Liver (tissue), 9 donors: ENCODE results near the gene FASN. TPM values are rescaled to one million over a fixed set of nuclear protein-coding genes. Genes with fewer than 3 reads are reported as not detected.

Experiments used
- DNase-seq: peaks from one replicate; pipeline ENCODE4 v3.0.0-alpha.2; 2017; ENCODE audit warnings: low spot score
- H3K27ac ChIP-seq, 2 donors: one replicate each; pipeline ENCODE4 v1.7.0; 2013; ENCODE audit warnings: inconsistent platforms in 2 of 2, low read length in 2 of 2, control low read depth in 1 of 2, low read depth in 1 of 2, mild to moderate bottlenecking in 1 of 2
- H3K27me3 ChIP-seq, 4 donors: one replicate each; pipeline versions ENCODE4 v1.6.1 to v1.7.0; 2013; ENCODE audit warnings: low read length in 3 of 4, inconsistent platforms in 1 of 4, mild to moderate bottlenecking in 1 of 4, moderate library complexity in 1 of 4; ENCODE audit not compliant: control insufficient read depth in 4 of 4, insufficient read depth in 4 of 4
- H3K36me3 ChIP-seq, 4 donors: one replicate each; pipeline versions ENCODE4 v1.6.1 to v1.7.0; 2013; ENCODE audit warnings: low read length in 3 of 4, mild to moderate bottlenecking in 3 of 4, low read depth in 1 of 4, moderate library complexity in 1 of 4; ENCODE audit not compliant: control insufficient read depth in 4 of 4, insufficient read depth in 3 of 4
- H3K4me1 ChIP-seq, 4 donors: one replicate each; pipeline versions ENCODE4 v1.6.1 to v1.7.0; 2013; ENCODE audit warnings: low read length in 3 of 4, mild to moderate bottlenecking in 3 of 4, moderate library complexity in 1 of 4; ENCODE audit not compliant: control insufficient read depth in 4 of 4, insufficient read depth in 4 of 4
- H3K4me3 ChIP-seq, 3 donors: one replicate each; pipeline versions ENCODE4 v1.6.1 to v1.7.0; 2013; ENCODE audit warnings: low read length in 3 of 3, control low read depth in 1 of 3, low read depth in 1 of 3, mild to moderate bottlenecking in 1 of 3
- H3K9ac ChIP-seq, 2 donors: one replicate each; pipeline ENCODE4 v1.7.0; 2013; ENCODE audit warnings: low read length in 2 of 2, mild to moderate bottlenecking in 2 of 2, moderate library complexity in 2 of 2, control low read depth in 1 of 2, low read depth in 1 of 2
- H3K9me3 ChIP-seq, 4 donors: one replicate each; pipeline versions ENCODE4 v1.6.1 to v1.7.0; 2013; ENCODE audit warnings: low read length in 3 of 4; ENCODE audit not compliant: control insufficient read depth in 4 of 4
- ATF3 ChIP-seq: IDR thresholded peaks from 2 replicates; pipeline ENCODE4 v1.6.1; 2016; ENCODE audit warnings: antibody characterized with exemption
- CTCF ChIP-seq: fragments of 150-350 bp; IDR thresholded peaks from 2 replicates; pipeline ENCODE4 v1.5.1; 2017; ENCODE audit warnings: improper control_type of control experiment, low read depth, low read length; ENCODE audit not compliant: missing input control
- EGR1 ChIP-seq, 2 donors: IDR thresholded peaks; 2 replicates each; pipeline ENCODE4 v1.6.1; 2016 to 2018; ENCODE audit warnings: antibody characterized with exemption in 2 of 2, low read depth in 2 of 2
- FOXA1 ChIP-seq: IDR thresholded peaks from 2 replicates; pipeline ENCODE4 v1.6.1; 2016; ENCODE audit warnings: antibody characterized with exemption
- FOXA2 ChIP-seq: IDR thresholded peaks from 2 replicates; pipeline ENCODE4 v1.6.1; 2016; ENCODE audit warnings: antibody characterized with exemption
- GABPA ChIP-seq, 2 donors: IDR thresholded peaks in 1 of 2; conservative IDR thresholded peaks in 1 of 2; 2 replicates each; pipeline ENCODE4 v1.6.1; 2016; ENCODE audit warnings: antibody characterized with exemption in 2 of 2, mild to moderate bottlenecking in 1 of 2, moderate library complexity in 1 of 2
- HNF4A ChIP-seq, 2 donors: conservative IDR thresholded peaks; 2 replicates each; pipeline ENCODE4 v1.6.1; 2016; ENCODE audit warnings: antibody characterized with exemption in 2 of 2, mild to moderate bottlenecking in 2 of 2
- HNF4G ChIP-seq: IDR thresholded peaks from 2 replicates; pipeline ENCODE4 v1.6.1; 2016; ENCODE audit warnings: antibody characterized with exemption
- JUND ChIP-seq, 2 donors: IDR thresholded peaks; 2 replicates each; pipeline ENCODE4 v1.6.1; 2016; ENCODE audit warnings: antibody characterized with exemption in 2 of 2
- MAX ChIP-seq: IDR thresholded peaks from 2 replicates; pipeline ENCODE4 v1.6.1; 2016; ENCODE audit warnings: antibody characterized with exemption
- NR2F2 ChIP-seq: IDR thresholded peaks from 2 replicates; pipeline ENCODE4 v1.6.1; 2016; ENCODE audit warnings: antibody characterized with exemption
- RAD21 ChIP-seq, 2 donors: IDR thresholded peaks; 2 replicates each; pipeline ENCODE4 v1.6.1; 2016; ENCODE audit warnings: antibody characterized with exemption in 2 of 2, mild to moderate bottlenecking in 2 of 2
- REST ChIP-seq: IDR thresholded peaks from 2 replicates; pipeline ENCODE4 v1.6.1; 2016; ENCODE audit warnings: antibody characterized with exemption, mild to moderate bottlenecking
- RXRA ChIP-seq, 2 donors: IDR thresholded peaks; 2 replicates each; pipeline ENCODE4 v1.6.1; 2017 to 2018; ENCODE audit warnings: antibody characterized with exemption in 2 of 2, mild to moderate bottlenecking in 1 of 2
- SP1 ChIP-seq: IDR thresholded peaks from 2 replicates; pipeline ENCODE4 v1.6.1; 2018; ENCODE audit warnings: antibody characterized with exemption, mild to moderate bottlenecking
- TAF1 ChIP-seq: conservative IDR thresholded peaks from 2 replicates; pipeline ENCODE4 v1.6.1; 2016; ENCODE audit warnings: antibody characterized with exemption, mild to moderate bottlenecking
- YY1 ChIP-seq: IDR thresholded peaks from 2 replicates; pipeline ENCODE4 v1.6.1; 2016; ENCODE audit warnings: antibody characterized with exemption, mild to moderate bottlenecking
- ZBTB33 ChIP-seq: IDR thresholded peaks from 2 replicates; pipeline ENCODE4 v1.6.1; 2016; ENCODE audit warnings: antibody characterized with exemption
- WGBS: extraction: QIAGEN DNeasy Blood & Tissue Kit; methylation state at CpG from one replicate; pipeline ENCODE4 v1.1.7; 2013; 5-methylcytosine and 5-hydroxymethylcytosine counted together
- polyA plus RNA-seq, 2 donors: library from polyadenylated mRNA; stranded (reverse) in 1 of 2; unstranded in 1 of 2; fragments of 200-250 nt in 1 of 2; fragments of >200 nt in 1 of 2; fragmentation: Nextera tagmentation in 1 of 2; extraction: Ambion mirVana in 1 of 2; gene quantifications; one replicate each; pipeline versions ENCODE4 v1.2.1 to v1.2.3, GENCODE V29; 2013 to 2015
- total RNA-seq, 2 donors: library from RNA; depleted of rRNA; stranded (reverse); fragments of >200 nt; gene quantifications; one replicate each; pipeline ENCODE4 v1.2.3, GENCODE V29; 2014
- donor health status: healthy.
- donor health status: healthy.
- donor health status: healthy.
- donor health status: healthy.
- donor health status: healthy.

The FASN gene
- total and polyA plus RNA-seq, 4 donors = 53.1 to 229 (median 130) TPM

GRCh38 chr17:82084373-82085030 lies 13.5 kb downstream of the FASN start:
- no peak overlapping the region for H3K4me3 ChIP-seq
- no peak for TF ChIP-seq FOXA1
- TF ChIP-seq ATF3 = no peak
- TF ChIP-seq EGR1 (IDR thresholded peaks at IDR 0.05; ENCODE audit: low read depth in 2 of 2) = no peak
- TF ChIP-seq REST = no peak
- TF ChIP-seq ZBTB33 = no peak
- TF ChIP-seq YY1 = no peak
- TF ChIP-seq NR2F2 = no peak
- TF ChIP-seq SP1 = no peak
- TF ChIP-seq GABPA (IDR thresholded peaks at IDR 0.05 in 1 of 2, conservative IDR thresholded peaks at IDR 0.05 in 1 of 2) = no peak
- TF ChIP-seq JUND (IDR thresholded peaks at IDR 0.05) = no peak
- no peak for TF ChIP-seq TAF1
- no peak for TF ChIP-seq MAX
- no peak for TF ChIP-seq HNF4G
- TF ChIP-seq CTCF = no peak
- TF ChIP-seq RXRA (IDR thresholded peaks at IDR 0.05) = no peak
- no peak for TF ChIP-seq RAD21 (IDR thresholded peaks at IDR 0.05)
- no peak for TF ChIP-seq FOXA2
- no peak for TF ChIP-seq HNF4A (conservative IDR thresholded peaks at IDR 0.05)
- H3K9ac ChIP-seq = no peak overlapping the region
- H3K4me1 ChIP-seq = peaks cover 0 to 19% (median 7%) of the 10 kb centered on the region in 4 donors
- peaks cover 44 to 86% (median 66%) of the 10 kb centered on the region in 4 donors for H3K36me3 ChIP-seq
- no peak overlapping the region for H3K27ac ChIP-seq
- no peaks in the 10 kb centered on the region for H3K9me3 ChIP-seq
- H3K27me3 ChIP-seq = no peaks in the 10 kb centered on the region
- no peak for DNase-seq
- 93% methylated on average over 31 of the region's 31 CpGs for WGBS
